NB4 (cell line): ENCODE data around the gene GLS.

ENCODE experiments used
- MAX ChIP-seq: IDR thresholded peaks from 2 replicates; pipeline ENCODE4 v1.6.1; 2011; ENCODE audit warnings: low read depth, low read length
- MYC ChIP-seq: IDR thresholded peaks from 2 replicates; pipeline ENCODE4 v1.6.1; 2011; ENCODE audit warnings: low read depth, low read length
- POLR2A ChIP-seq: IDR thresholded peaks from 2 replicates; pipeline ENCODE4 v1.6.1; 2011; ENCODE audit warnings: mild to moderate bottlenecking; ENCODE audit not compliant: insufficient read length; ENCODE audit errors: extremely low read depth
- TF ChIP-seq, protein P1 (sequence below): IDR thresholded peaks from one replicate; pipeline ENCODE4 v1.5.1; 2012; ENCODE audit warnings: low read depth, low read length

GRCh38 chr2:190982262-190983034 lies 101.8 kb downstream of the GLS start:
- TF ChIP-seq, protein P1, sequence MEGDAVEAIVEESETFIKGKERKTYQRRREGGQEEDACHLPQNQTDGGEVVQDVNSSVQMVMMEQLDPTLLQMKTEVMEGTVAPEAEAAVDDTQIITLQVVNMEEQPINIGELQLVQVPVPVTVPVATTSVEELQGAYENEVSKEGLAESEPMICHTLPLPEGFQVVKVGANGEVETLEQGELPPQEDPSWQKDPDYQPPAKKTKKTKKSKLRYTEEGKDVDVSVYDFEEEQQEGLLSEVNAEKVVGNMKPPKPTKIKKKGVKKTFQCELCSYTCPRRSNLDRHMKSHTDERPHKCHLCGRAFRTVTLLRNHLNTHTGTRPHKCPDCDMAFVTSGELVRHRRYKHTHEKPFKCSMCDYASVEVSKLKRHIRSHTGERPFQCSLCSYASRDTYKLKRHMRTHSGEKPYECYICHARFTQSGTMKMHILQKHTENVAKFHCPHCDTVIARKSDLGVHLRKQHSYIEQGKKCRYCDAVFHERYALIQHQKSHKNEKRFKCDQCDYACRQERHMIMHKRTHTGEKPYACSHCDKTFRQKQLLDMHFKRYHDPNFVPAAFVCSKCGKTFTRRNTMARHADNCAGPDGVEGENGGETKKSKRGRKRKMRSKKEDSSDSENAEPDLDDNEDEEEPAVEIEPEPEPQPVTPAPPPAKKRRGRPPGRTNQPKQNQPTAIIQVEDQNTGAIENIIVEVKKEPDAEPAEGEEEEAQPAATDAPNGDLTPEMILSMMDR: no peak
- no peak for TF ChIP-seq POLR2A
- no peak for TF ChIP-seq MYC
- no peak for TF ChIP-seq MAX
